Activated T-helper 1 cell treated with Interleukin-2 at 50 U/mL for 16 hours (primary cell): ENCODE data around the gene FBXW12.
A peak's percentile ranks its signal among the peaks of the same experiment; 100 is the strongest.

Experiments
- DNase-seq: peaks from one replicate; pipeline ENCODE4 v3.0.0-alpha.2; 2020; ENCODE audit warnings: low read depth

Gene FBXW12

DNA sequence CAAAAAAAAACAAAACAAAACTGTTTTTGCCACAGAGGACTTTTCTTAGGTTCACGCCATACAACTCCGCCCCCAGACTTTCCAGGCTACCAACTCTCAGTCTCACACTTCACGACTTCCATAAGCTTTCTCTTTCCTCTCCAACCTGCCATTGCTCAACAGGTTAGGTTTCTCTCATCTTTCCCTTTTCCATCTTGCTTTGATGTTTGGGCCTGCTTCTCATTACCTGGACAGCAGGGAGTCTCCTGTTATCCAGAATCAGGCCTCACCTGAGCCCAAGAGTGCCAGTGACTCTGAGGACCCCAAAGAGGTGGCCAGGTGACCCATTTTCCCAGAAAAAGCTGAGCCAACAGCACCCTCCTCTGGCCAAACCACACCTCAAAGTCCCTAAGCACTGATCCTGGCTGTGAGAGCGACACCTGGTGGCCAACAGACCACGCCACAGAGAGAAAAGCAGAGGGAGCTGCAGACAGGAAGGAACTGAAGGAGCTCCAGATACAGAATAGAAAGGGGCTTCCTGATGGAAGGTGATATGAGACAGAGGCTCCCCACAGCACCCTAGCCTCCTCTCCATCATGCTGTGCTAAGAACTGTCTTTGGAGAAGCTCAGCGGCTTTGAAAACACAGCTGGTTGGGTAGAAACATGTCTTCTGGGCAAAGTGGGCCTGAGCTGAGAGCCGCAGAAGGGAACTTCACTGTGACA lies 63.9 kb downstream of the FBXW12 start:
- DNase-seq = peak; percentile 76

- DNase-seq = no peak
Observed at GRCh38 chr3:48436477-48436787, 64.4 kb downstream of the FBXW12 start.

- DNase-seq = no peak
Observed at GRCh38 chr3:48436855-48437254, 64.8 kb downstream of the FBXW12 start.

GRCh38 chr3:48437812-48438211 lies 65.8 kb downstream of the FBXW12 start:
- no peak for DNase-seq

- DNase-seq = peak; percentile 97
Observed at GRCh38 chr3:48439820-48440589, 68.0 kb downstream of the FBXW12 start, which contains the start of the genes CCDC51 and TMA7. Gene CCDC51 (minus strand): TSS chr3:48440119. CDS start chr3:48435128, 4,991 bp downstream. Gene TMA7 (plus strand): TSS chr3:48440257. CDS start chr3:48440297, 40 bp downstream.

- no peak for DNase-seq
Observed at GRCh38 chr3:48440590-48440958, 68.6 kb downstream of the FBXW12 start.

DNA sequence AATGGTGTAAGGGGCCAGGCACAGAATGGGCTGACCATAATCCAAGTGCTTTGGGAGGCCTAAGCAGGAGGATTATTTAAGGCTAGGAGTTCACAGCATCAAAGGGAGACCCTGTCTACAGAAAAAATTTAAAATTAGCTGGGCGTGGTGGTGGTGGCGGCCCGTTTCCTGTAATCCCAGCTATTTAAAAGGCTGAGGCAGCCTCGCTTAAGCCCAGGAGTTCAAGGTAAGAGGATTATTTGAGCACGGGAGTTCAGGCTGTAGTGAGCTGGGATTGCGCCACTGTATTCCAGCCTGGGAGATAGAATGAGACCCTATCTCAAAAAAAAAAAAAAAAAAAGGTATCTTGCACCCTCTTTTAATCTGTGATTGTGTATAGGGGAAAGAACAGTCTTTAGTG lies 69.9 kb downstream of the FBXW12 start:
- no peak for DNase-seq
